Liver (tissue), 9 donors: ENCODE results near the gene SEC22C. TPM values are rescaled to one million over a fixed set of nuclear protein-coding genes. Genes with fewer than 3 reads are reported as not detected.

Experiments
- DNase-seq: peaks from one replicate; pipeline ENCODE4 v3.0.0-alpha.2; 2017; ENCODE audit warnings: low spot score
- H3K27ac ChIP-seq, 2 donors: one replicate each; pipeline ENCODE4 v1.7.0; 2013; ENCODE audit warnings: inconsistent platforms in 2 of 2, low read length in 2 of 2, control low read depth in 1 of 2, low read depth in 1 of 2, mild to moderate bottlenecking in 1 of 2
- H3K27me3 ChIP-seq, 4 donors: one replicate each; pipeline versions ENCODE4 v1.6.1 to v1.7.0; 2013; ENCODE audit warnings: low read length in 3 of 4, inconsistent platforms in 1 of 4, mild to moderate bottlenecking in 1 of 4, moderate library complexity in 1 of 4; ENCODE audit not compliant: control insufficient read depth in 4 of 4, insufficient read depth in 4 of 4
- H3K36me3 ChIP-seq, 4 donors: one replicate each; pipeline versions ENCODE4 v1.6.1 to v1.7.0; 2013; ENCODE audit warnings: low read length in 3 of 4, mild to moderate bottlenecking in 3 of 4, low read depth in 1 of 4, moderate library complexity in 1 of 4; ENCODE audit not compliant: control insufficient read depth in 4 of 4, insufficient read depth in 3 of 4
- H3K4me1 ChIP-seq, 4 donors: one replicate each; pipeline versions ENCODE4 v1.6.1 to v1.7.0; 2013; ENCODE audit warnings: low read length in 3 of 4, mild to moderate bottlenecking in 3 of 4, moderate library complexity in 1 of 4; ENCODE audit not compliant: control insufficient read depth in 4 of 4, insufficient read depth in 4 of 4
- H3K4me3 ChIP-seq, 3 donors: one replicate each; pipeline versions ENCODE4 v1.6.1 to v1.7.0; 2013; ENCODE audit warnings: low read length in 3 of 3, control low read depth in 1 of 3, low read depth in 1 of 3, mild to moderate bottlenecking in 1 of 3
- H3K9ac ChIP-seq, 2 donors: one replicate each; pipeline ENCODE4 v1.7.0; 2013; ENCODE audit warnings: low read length in 2 of 2, mild to moderate bottlenecking in 2 of 2, moderate library complexity in 2 of 2, control low read depth in 1 of 2, low read depth in 1 of 2
- H3K9me3 ChIP-seq, 4 donors: one replicate each; pipeline versions ENCODE4 v1.6.1 to v1.7.0; 2013; ENCODE audit warnings: low read length in 3 of 4; ENCODE audit not compliant: control insufficient read depth in 4 of 4
- CTCF ChIP-seq: fragments of 150-350 bp; IDR thresholded peaks from 2 replicates; pipeline ENCODE4 v1.5.1; 2017; ENCODE audit warnings: improper control_type of control experiment, low read depth, low read length; ENCODE audit not compliant: missing input control
- EGR1 ChIP-seq, 2 donors: IDR thresholded peaks; 2 replicates each; pipeline ENCODE4 v1.6.1; 2016 to 2018; ENCODE audit warnings: antibody characterized with exemption in 2 of 2, low read depth in 2 of 2
- FOXA1 ChIP-seq: IDR thresholded peaks from 2 replicates; pipeline ENCODE4 v1.6.1; 2016; ENCODE audit warnings: antibody characterized with exemption
- FOXA2 ChIP-seq: IDR thresholded peaks from 2 replicates; pipeline ENCODE4 v1.6.1; 2016; ENCODE audit warnings: antibody characterized with exemption
- GABPA ChIP-seq, 2 donors: IDR thresholded peaks in 1 of 2; conservative IDR thresholded peaks in 1 of 2; 2 replicates each; pipeline ENCODE4 v1.6.1; 2016; ENCODE audit warnings: antibody characterized with exemption in 2 of 2, mild to moderate bottlenecking in 1 of 2, moderate library complexity in 1 of 2
- HNF4A ChIP-seq, 2 donors: conservative IDR thresholded peaks; 2 replicates each; pipeline ENCODE4 v1.6.1; 2016; ENCODE audit warnings: antibody characterized with exemption in 2 of 2, mild to moderate bottlenecking in 2 of 2
- HNF4G ChIP-seq: IDR thresholded peaks from 2 replicates; pipeline ENCODE4 v1.6.1; 2016; ENCODE audit warnings: antibody characterized with exemption
- JUND ChIP-seq, 2 donors: IDR thresholded peaks; 2 replicates each; pipeline ENCODE4 v1.6.1; 2016; ENCODE audit warnings: antibody characterized with exemption in 2 of 2
- NR2F2 ChIP-seq: IDR thresholded peaks from 2 replicates; pipeline ENCODE4 v1.6.1; 2016; ENCODE audit warnings: antibody characterized with exemption
- RAD21 ChIP-seq, 2 donors: IDR thresholded peaks; 2 replicates each; pipeline ENCODE4 v1.6.1; 2016; ENCODE audit warnings: antibody characterized with exemption in 2 of 2, mild to moderate bottlenecking in 2 of 2
- REST ChIP-seq: IDR thresholded peaks from 2 replicates; pipeline ENCODE4 v1.6.1; 2016; ENCODE audit warnings: antibody characterized with exemption, mild to moderate bottlenecking
- RXRA ChIP-seq, 2 donors: IDR thresholded peaks; 2 replicates each; pipeline ENCODE4 v1.6.1; 2017 to 2018; ENCODE audit warnings: antibody characterized with exemption in 2 of 2, mild to moderate bottlenecking in 1 of 2
- SP1 ChIP-seq: IDR thresholded peaks from 2 replicates; pipeline ENCODE4 v1.6.1; 2018; ENCODE audit warnings: antibody characterized with exemption, mild to moderate bottlenecking
- TAF1 ChIP-seq: conservative IDR thresholded peaks from 2 replicates; pipeline ENCODE4 v1.6.1; 2016; ENCODE audit warnings: antibody characterized with exemption, mild to moderate bottlenecking
- YY1 ChIP-seq: IDR thresholded peaks from 2 replicates; pipeline ENCODE4 v1.6.1; 2016; ENCODE audit warnings: antibody characterized with exemption, mild to moderate bottlenecking
- ZBTB33 ChIP-seq: IDR thresholded peaks from 2 replicates; pipeline ENCODE4 v1.6.1; 2016; ENCODE audit warnings: antibody characterized with exemption
- WGBS: extraction: QIAGEN DNeasy Blood & Tissue Kit; methylation state at CpG from one replicate; pipeline ENCODE4 v1.1.7; 2013; 5-methylcytosine and 5-hydroxymethylcytosine counted together
- polyA plus RNA-seq, 2 donors: library from polyadenylated mRNA; stranded (reverse) in 1 of 2; unstranded in 1 of 2; fragments of 200-250 nt in 1 of 2; fragments of >200 nt in 1 of 2; fragmentation: Nextera tagmentation in 1 of 2; extraction: Ambion mirVana in 1 of 2; gene quantifications; one replicate each; pipeline versions ENCODE4 v1.2.1 to v1.2.3, GENCODE V29; 2013 to 2015
- total RNA-seq, 2 donors: library from RNA; depleted of rRNA; stranded (reverse); fragments of >200 nt; gene quantifications; one replicate each; pipeline ENCODE4 v1.2.3, GENCODE V29; 2014
- TF ChIP-seq, protein P1 (sequence below): IDR thresholded peaks from 2 replicates; pipeline ENCODE4 v1.6.1; 2016; ENCODE audit warnings: antibody characterized with exemption
- TF ChIP-seq, protein P2 (sequence below): IDR thresholded peaks from 2 replicates; pipeline ENCODE4 v1.6.1; 2016; ENCODE audit warnings: antibody characterized with exemption
- donor health status: healthy.
- donor health status: healthy.
- donor health status: healthy.
- donor health status: healthy.
- donor health status: healthy.

The SEC22C gene
- total and polyA plus RNA-seq, 4 donors: 14.5 to 48.5 (median 17.8) TPM

GRCh38 chr3:42602961-42603360, 21.2 kb upstream of the SEC22C start (continued):
- no peak for TF ChIP-seq TAF1

- WGBS: 46% methylated on average over 9 of the region's 9 CpGs
- Histone ChIP-seq H3K9me3 (no peaks in the 10 kb centered on the region), H3K9ac (peak overlapping the region; percentile 83 to 92), H3K4me3 (peak overlapping the region; percentile 18 to 97 (median 70)), H3K27ac (no peak overlapping the region), H3K27me3 (no peaks in the 10 kb centered on the region), H3K36me3 (peaks cover 0 to 2% (median 0%) of the 10 kb centered on the region in 4 donors), H3K4me1 (peaks cover 2 to 31% (median 22%) of the 10 kb centered on the region in 4 donors)
- DNase-seq: no peak
- TF ChIP-seq SP1 (no peak), REST (no peak), RXRA (IDR thresholded peaks at IDR 0.05) (no peak), ZBTB33 (no peak), YY1 (no peak), CTCF (no peak), FOXA2 (no peak), HNF4A (conservative IDR thresholded peaks at IDR 0.05) (no peak), TAF1 (no peak), RAD21 (IDR thresholded peaks at IDR 0.05) (no peak), JUND (IDR thresholded peaks at IDR 0.05) (no peak), EGR1 (IDR thresholded peaks at IDR 0.05; ENCODE audit: low read depth in 2 of 2) (no peak), FOXA1 (no peak), HNF4G (no peak), GABPA (IDR thresholded peaks at IDR 0.05 in 1 of 2, conservative IDR thresholded peaks at IDR 0.05 in 1 of 2) (no peak), NR2F2 (no peak)
- TF ChIP-seq, protein P1, sequence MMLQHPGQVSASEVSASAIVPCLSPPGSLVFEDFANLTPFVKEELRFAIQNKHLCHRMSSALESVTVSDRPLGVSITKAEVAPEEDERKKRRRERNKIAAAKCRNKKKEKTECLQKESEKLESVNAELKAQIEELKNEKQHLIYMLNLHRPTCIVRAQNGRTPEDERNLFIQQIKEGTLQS: no peak
- TF ChIP-seq, protein P2, sequence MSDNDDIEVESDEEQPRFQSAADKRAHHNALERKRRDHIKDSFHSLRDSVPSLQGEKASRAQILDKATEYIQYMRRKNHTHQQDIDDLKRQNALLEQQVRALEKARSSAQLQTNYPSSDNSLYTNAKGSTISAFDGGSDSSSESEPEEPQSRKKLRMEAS: no peak
Observed at GRCh38 chr3:42601896-42602581, 20.3 kb upstream of the SEC22C start.
